Stomach (tissue), 4 donors: ENCODE data around the gene STXBP3.

Source experiments
- EP300 ChIP-seq: sonication (generic); formaldehyde crosslinking; IDR thresholded peaks from one replicate; pipeline ENCODE4 v1.6.1; 2017; ENCODE audit warnings: antibody characterized with exemption
- POLR2AphosphoS5 ChIP-seq, 3 donors: sonication (generic); formaldehyde crosslinking; IDR thresholded peaks; one replicate each; pipeline ENCODE4 v1.6.1; 2016; ENCODE audit warnings: antibody characterized with exemption in 3 of 3
- TF ChIP-seq, protein P1 (sequence below), 7 experiments: fragments of 450-650 bp in 4 of 7; fragments of 200-600 bp in 3 of 7; sonication (generic) in 3 of 7; IDR thresholded peaks; one replicate each; pipeline ENCODE4 v1.5.1; 2016 to 2019; ENCODE audit warnings: antibody characterized with exemption in 7 of 7, control low read depth in 2 of 7, mild to moderate bottlenecking in 1 of 7

DNA sequence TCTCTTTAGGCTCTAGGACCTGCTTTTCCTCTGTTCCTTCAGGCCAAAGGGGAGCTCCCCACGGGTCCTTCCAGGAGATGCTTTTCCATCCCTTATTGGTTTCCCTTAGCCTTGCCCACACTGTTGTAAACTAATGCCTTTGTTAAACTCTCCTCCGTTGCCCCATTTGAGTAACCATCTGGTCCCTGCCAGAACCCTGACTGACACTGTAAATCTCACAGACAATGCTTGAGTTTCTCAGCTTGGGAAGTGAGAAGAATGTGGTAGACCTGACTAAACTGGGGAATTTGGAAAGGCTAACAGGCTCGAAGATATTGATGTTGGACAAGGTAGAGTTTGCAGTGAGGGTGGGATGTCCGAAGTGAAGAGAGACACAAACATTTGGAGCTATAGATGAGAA is 99.0 kb downstream of the STXBP3 start:
- TF ChIP-seq, protein P1, sequence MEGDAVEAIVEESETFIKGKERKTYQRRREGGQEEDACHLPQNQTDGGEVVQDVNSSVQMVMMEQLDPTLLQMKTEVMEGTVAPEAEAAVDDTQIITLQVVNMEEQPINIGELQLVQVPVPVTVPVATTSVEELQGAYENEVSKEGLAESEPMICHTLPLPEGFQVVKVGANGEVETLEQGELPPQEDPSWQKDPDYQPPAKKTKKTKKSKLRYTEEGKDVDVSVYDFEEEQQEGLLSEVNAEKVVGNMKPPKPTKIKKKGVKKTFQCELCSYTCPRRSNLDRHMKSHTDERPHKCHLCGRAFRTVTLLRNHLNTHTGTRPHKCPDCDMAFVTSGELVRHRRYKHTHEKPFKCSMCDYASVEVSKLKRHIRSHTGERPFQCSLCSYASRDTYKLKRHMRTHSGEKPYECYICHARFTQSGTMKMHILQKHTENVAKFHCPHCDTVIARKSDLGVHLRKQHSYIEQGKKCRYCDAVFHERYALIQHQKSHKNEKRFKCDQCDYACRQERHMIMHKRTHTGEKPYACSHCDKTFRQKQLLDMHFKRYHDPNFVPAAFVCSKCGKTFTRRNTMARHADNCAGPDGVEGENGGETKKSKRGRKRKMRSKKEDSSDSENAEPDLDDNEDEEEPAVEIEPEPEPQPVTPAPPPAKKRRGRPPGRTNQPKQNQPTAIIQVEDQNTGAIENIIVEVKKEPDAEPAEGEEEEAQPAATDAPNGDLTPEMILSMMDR (IDR thresholded peaks at IDR 0.05): no peak
- TF ChIP-seq EP300: no peak
- TF ChIP-seq POLR2AphosphoS5 (IDR thresholded peaks at IDR 0.05): no peak
